ENCODE data around the gene SLC37A4.
A peak's percentile ranks its signal among the peaks of the same experiment; 100 is the strongest.

SLC37A4 gene

GRCh38 chr11:119028346-119029068 lies 2.2 kb downstream of the SLC37A4 start:
- peak overlapping the region; percentile 60 for H3K4me3 ChIP-seq (ENCODE audit: insufficient read depth, low read depth, low read length)
- H3K9me3 ChIP-seq (ENCODE audit: control insufficient read depth, low read length): no peaks in the 10 kb centered on the region
- WGBS, 2 experiments: 82 to 84% methylated on average over 9 of the region's 9 CpGs
- peaks cover 16% of the 10 kb centered on the region for H3K4me1 ChIP-seq (ENCODE audit: control insufficient read depth, insufficient read depth, low read length)
- H3K27ac ChIP-seq (ENCODE audit: insufficient read depth, low read depth, low read length, poor library complexity, severe bottlenecking): no peak overlapping the region
- no peaks in the 10 kb centered on the region for H3K27me3 ChIP-seq (ENCODE audit: control insufficient read depth, insufficient read depth, low read length, poor library complexity, severe bottlenecking)
- peaks cover 12% of the 10 kb centered on the region for H3K36me3 ChIP-seq (ENCODE audit: control insufficient read depth, insufficient read depth, low read length)

DNA sequence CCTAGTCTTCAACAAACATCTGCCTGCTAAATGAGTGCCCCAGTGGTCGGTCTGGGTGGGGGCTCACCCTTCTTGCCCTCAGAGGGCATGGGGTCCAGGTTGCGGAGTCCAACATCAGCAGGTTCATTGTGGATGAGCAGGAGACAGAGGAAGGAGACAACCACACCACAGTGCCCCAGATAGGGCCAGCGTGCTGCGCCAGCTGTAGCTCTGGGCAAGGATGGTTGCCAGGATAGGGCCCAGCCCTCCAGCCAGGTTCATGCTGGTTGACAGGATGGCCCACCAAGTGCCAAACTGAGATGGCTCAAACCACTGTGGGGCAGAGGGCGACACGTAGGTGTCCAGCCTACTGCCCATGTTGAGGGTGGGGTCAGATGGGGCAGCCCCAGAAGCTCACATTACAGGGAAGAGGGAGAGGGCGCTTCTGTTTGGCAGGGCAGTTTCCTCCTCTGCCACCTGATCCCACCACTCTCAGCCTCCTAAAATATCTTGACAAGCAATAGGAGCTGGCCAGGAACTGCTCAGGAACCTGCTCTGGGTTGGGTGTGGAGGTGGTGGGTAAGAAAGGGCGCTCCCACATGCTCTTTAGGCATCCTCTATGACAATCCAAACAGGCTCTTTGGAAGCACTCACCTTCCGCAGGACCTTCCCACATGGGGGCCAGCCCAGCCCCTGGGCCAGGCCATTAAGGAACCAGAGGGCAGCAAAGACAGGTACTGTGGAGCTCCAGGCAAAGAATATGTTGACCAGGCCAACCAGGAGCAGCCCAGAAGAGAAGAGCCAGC lies 2.9 kb downstream of the SLC37A4 start:
- H3K27ac ChIP-seq (ENCODE audit: insufficient read depth, low read depth, low read length, poor library complexity, severe bottlenecking): no peak overlapping the region
- peaks cover 17% of the 10 kb centered on the region for H3K36me3 ChIP-seq (ENCODE audit: control insufficient read depth, insufficient read depth, low read length)
- no peaks in the 10 kb centered on the region for H3K9me3 ChIP-seq (ENCODE audit: control insufficient read depth, low read length)
- peaks cover 16% of the 10 kb centered on the region for H3K4me1 ChIP-seq (ENCODE audit: control insufficient read depth, insufficient read depth, low read length)
- 89 to 92% methylated on average over 9 of the region's 9 CpGs for WGBS, 2 experiments
- no peaks in the 10 kb centered on the region for H3K27me3 ChIP-seq (ENCODE audit: control insufficient read depth, insufficient read depth, low read length, poor library complexity, severe bottlenecking)
- no peak overlapping the region for H3K4me3 ChIP-seq (ENCODE audit: insufficient read depth, low read depth, low read length)

DNA sequence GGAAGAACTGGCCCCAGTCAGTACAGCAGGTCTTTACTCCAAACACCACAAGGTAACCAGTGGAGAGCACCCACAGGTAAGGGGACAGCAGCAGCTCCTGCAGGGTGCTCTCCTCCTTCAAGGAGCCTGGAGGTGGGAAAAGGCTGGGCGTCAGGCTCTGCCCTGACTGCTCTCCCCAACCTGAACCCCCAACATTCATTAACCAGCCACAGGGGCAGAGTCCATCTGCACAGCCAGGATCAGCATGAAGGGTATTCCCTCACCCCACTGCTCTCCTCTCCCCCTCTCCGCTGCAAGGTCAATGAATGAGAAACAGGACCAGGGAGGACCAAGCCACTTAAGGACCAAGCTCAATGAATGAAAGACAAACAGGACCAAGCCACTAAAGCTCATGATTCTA lies 3.7 kb downstream of the SLC37A4 start:
- Histone ChIP-seq H3K4me1 (ENCODE audit: control insufficient read depth, insufficient read depth, low read length) (peaks cover 16% of the 10 kb centered on the region), H3K36me3 (ENCODE audit: control insufficient read depth, insufficient read depth, low read length) (peaks cover 17% of the 10 kb centered on the region), H3K9me3 (ENCODE audit: control insufficient read depth, low read length) (no peaks in the 10 kb centered on the region), H3K27me3 (ENCODE audit: control insufficient read depth, insufficient read depth, low read length, poor library complexity, severe bottlenecking) (no peaks in the 10 kb centered on the region), H3K27ac (ENCODE audit: insufficient read depth, low read depth, low read length, poor library complexity, severe bottlenecking) (no peak overlapping the region), H3K4me3 (ENCODE audit: insufficient read depth, low read depth, low read length) (no peak overlapping the region)
- 91 to 100% methylated on average over 2 of the region's 2 CpGs for whole genome bisulfite sequencing, 2 experiments

GRCh38 chr11:119025978-119026766 lies 4.5 kb downstream of the SLC37A4 start:
- Histone ChIP-seq H3K4me3 (ENCODE audit: insufficient read depth, low read depth, low read length) (no peak overlapping the region), H3K4me1 (ENCODE audit: control insufficient read depth, insufficient read depth, low read length) (peaks cover 16% of the 10 kb centered on the region), H3K36me3 (ENCODE audit: control insufficient read depth, insufficient read depth, low read length) (peaks cover 21% of the 10 kb centered on the region), H3K9me3 (ENCODE audit: control insufficient read depth, low read length) (no peaks in the 10 kb centered on the region), H3K27me3 (ENCODE audit: control insufficient read depth, insufficient read depth, low read length, poor library complexity, severe bottlenecking) (no peaks in the 10 kb centered on the region), H3K27ac (ENCODE audit: insufficient read depth, low read depth, low read length, poor library complexity, severe bottlenecking) (no peak overlapping the region)
- WGBS, 2 experiments: 94 to 95% methylated on average over 16 of the region's 16 CpGs

DNA sequence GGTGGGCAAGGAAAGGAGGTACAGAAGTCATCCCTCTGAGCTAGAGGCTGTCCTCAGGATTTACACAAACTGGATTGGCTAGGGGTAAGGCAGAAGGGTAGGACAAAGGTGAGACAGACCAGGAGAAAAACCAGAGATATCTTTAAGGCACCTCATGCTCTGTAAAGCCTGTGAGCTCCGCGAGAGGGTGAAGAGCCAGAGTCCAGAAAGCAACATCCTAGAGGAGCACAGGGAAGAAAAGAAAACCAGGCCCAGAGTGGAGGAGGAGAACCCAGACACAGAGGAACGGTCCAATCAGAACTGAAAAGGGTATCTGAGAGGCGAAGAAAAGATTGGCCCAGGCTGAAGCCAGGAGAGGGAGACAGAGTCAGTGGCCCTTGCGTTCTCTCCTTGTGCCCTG lies 5.1 kb downstream of the SLC37A4 start:
- peaks cover 16% of the 10 kb centered on the region for H3K4me1 ChIP-seq (ENCODE audit: control insufficient read depth, insufficient read depth, low read length)
- H3K9me3 ChIP-seq (ENCODE audit: control insufficient read depth, low read length): no peaks in the 10 kb centered on the region
- 94 to 95% methylated on average over 5 of the region's 5 CpGs for whole genome bisulfite sequencing, 2 experiments
- H3K36me3 ChIP-seq (ENCODE audit: control insufficient read depth, insufficient read depth, low read length): peaks cover 22% of the 10 kb centered on the region
- H3K4me3 ChIP-seq (ENCODE audit: insufficient read depth, low read depth, low read length): no peak overlapping the region
- no peak overlapping the region for H3K27ac ChIP-seq (ENCODE audit: insufficient read depth, low read depth, low read length, poor library complexity, severe bottlenecking)
- H3K27me3 ChIP-seq (ENCODE audit: control insufficient read depth, insufficient read depth, low read length, poor library complexity, severe bottlenecking): no peaks in the 10 kb centered on the region

GRCh38 chr11:119025099-119025473 lies 5.6 kb downstream of the SLC37A4 start:
- Histone ChIP-seq H3K4me3 (ENCODE audit: insufficient read depth, low read depth, low read length) (no peak overlapping the region), H3K27me3 (ENCODE audit: control insufficient read depth, insufficient read depth, low read length, poor library complexity, severe bottlenecking) (no peaks in the 10 kb centered on the region), H3K36me3 (ENCODE audit: control insufficient read depth, insufficient read depth, low read length) (peaks cover 22% of the 10 kb centered on the region), H3K27ac (ENCODE audit: insufficient read depth, low read depth, low read length, poor library complexity, severe bottlenecking) (no peak overlapping the region), H3K9me3 (ENCODE audit: control insufficient read depth, low read length) (no peaks in the 10 kb centered on the region), H3K4me1 (ENCODE audit: control insufficient read depth, insufficient read depth, low read length) (peaks cover 16% of the 10 kb centered on the region)
- WGBS, 2 experiments: 86 to 90% methylated on average over 5 of the region's 5 CpGs

DNA sequence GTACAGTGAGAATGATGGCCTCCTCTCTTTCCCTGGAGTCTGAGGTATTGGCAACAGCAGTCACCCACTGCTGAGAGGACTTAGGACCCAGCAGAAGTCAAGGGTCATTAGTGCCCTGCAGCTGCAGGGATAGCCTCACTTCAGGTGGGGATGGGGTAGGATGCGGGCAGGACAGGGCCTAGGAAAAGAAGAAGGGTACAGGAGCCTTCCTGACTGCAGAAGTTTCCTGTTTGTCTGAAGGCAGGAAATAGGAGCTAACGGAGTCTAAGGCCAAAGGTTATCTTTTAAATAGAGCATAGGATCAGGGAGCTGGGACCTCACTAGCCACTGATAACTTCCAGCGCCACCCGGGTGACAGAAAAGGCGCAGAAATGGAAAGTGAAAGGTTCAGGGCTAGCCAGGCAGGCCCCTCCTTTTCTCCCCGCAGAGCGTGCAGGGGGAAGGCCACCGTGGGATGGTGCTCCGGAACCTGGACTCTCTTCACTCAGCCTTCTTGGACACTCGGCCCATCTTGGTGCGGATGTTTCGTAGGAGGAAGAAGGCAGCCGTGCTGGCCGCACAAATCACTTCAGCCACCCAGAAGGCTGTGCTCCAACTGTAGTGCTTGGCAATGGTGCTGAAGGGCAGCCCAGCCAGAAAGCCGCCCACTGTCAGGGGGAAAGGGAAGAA lies 6.1 kb downstream of the SLC37A4 start:
- no peaks in the 10 kb centered on the region for H3K9me3 ChIP-seq (ENCODE audit: control insufficient read depth, low read length)
- peaks cover 22% of the 10 kb centered on the region for H3K36me3 ChIP-seq (ENCODE audit: control insufficient read depth, insufficient read depth, low read length)
- H3K27ac ChIP-seq (ENCODE audit: insufficient read depth, low read depth, low read length, poor library complexity, severe bottlenecking): no peak overlapping the region
- 87 to 88% methylated on average over 15 of the region's 15 CpGs for WGBS, 2 experiments
- no peak overlapping the region for H3K4me3 ChIP-seq (ENCODE audit: insufficient read depth, low read depth, low read length)
- H3K4me1 ChIP-seq (ENCODE audit: control insufficient read depth, insufficient read depth, low read length): peaks cover 12% of the 10 kb centered on the region
- no peaks in the 10 kb centered on the region for H3K27me3 ChIP-seq (ENCODE audit: control insufficient read depth, insufficient read depth, low read length, poor library complexity, severe bottlenecking)

DNA sequence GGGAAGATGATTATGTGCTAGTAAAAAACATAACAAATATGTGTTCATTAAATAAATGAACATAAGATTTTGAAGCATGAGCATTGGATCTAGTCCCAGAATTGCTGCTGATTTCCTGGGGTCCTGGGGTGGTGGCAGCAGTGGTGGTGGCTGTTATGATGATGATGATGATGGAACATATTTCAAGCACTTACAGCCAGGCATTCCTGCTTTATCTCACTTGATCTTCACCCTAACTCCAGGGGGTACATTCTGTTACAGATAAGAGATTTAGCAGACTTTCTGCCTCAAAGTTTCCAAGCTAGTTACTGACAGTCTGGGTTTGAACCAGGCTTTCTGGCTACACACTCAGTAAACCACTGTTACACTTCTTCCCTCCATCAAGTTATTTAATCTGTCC lies 6.9 kb downstream of the SLC37A4 start:
- Histone ChIP-seq H3K27ac (ENCODE audit: insufficient read depth, low read depth, low read length, poor library complexity, severe bottlenecking) (no peak overlapping the region), H3K4me3 (ENCODE audit: insufficient read depth, low read depth, low read length) (no peak overlapping the region), H3K27me3 (ENCODE audit: control insufficient read depth, insufficient read depth, low read length, poor library complexity, severe bottlenecking) (no peaks in the 10 kb centered on the region), H3K9me3 (ENCODE audit: control insufficient read depth, low read length) (no peaks in the 10 kb centered on the region), H3K4me1 (ENCODE audit: control insufficient read depth, insufficient read depth, low read length) (peaks cover 4% of the 10 kb centered on the region), H3K36me3 (ENCODE audit: control insufficient read depth, insufficient read depth, low read length) (peaks cover 22% of the 10 kb centered on the region)

GRCh38 chr11:119021631-119022030 lies 9.0 kb downstream of the SLC37A4 start:
- Histone ChIP-seq H3K9me3 (ENCODE audit: control insufficient read depth, low read length) (no peaks in the 10 kb centered on the region), H3K4me3 (ENCODE audit: insufficient read depth, low read depth, low read length) (no peak overlapping the region), H3K4me1 (ENCODE audit: control insufficient read depth, insufficient read depth, low read length) (peaks cover 2% of the 10 kb centered on the region), H3K36me3 (ENCODE audit: control insufficient read depth, insufficient read depth, low read length) (peaks cover 18% of the 10 kb centered on the region), H3K27ac (ENCODE audit: insufficient read depth, low read depth, low read length, poor library complexity, severe bottlenecking) (no peak overlapping the region), H3K27me3 (ENCODE audit: control insufficient read depth, insufficient read depth, low read length, poor library complexity, severe bottlenecking) (no peaks in the 10 kb centered on the region)
- WGBS, 2 experiments: 93 to 94% methylated on average over 5 of the region's 5 CpGs

All from ectodermal cell (in vitro differentiated cells).